Skin epidermis (tissue), 12 donors: Measurements from ENCODE around the gene TCAP.

Experiments
- H3K27ac ChIP-seq, 21 experiments: fragments of 200-600 bp; sonication (generic) in 11 of 21; one replicate each; pipeline ENCODE4 v1.5.0; 2020; ENCODE audit warnings: mild to moderate bottlenecking in 3 of 21, inconsistent platforms in 2 of 21, moderate library complexity in 2 of 21
- H3K4me3 ChIP-seq, 7 experiments: fragments of 200-600 bp; sonication (generic) in 2 of 7; one replicate each; pipeline ENCODE4 v1.5.0; 2020; ENCODE audit warnings: inconsistent platforms in 2 of 7, mild to moderate bottlenecking in 2 of 7, moderate library complexity in 1 of 7

The TCAP gene

DNA sequence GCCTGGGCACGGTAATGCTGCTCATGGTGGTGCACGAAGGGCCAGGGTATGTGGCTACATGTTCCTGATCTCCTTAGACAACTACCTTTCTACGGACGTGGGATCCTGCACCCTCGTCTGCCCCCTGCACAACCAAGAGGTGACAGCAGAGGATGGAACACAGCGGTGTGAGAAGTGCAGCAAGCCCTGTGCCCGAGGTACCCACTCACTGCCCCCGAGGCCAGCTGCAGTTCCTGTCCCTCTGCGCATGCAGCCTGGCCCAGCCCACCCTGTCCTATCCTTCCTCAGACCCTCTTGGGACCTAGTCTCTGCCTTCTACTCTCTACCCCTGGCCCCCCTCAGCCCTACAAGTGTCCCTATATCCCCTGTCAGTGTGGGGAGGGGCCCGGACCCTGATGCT, 46.7 kb downstream of the TCAP start:
- H3K4me3 ChIP-seq: no peak overlapping the region
- H3K27ac ChIP-seq: no peak overlapping the region

GRCh38 chr17:39714234-39714633, 49.1 kb downstream of the TCAP start:
- Histone ChIP-seq H3K4me3 (no peak overlapping the region), H3K27ac (no peak overlapping the region)

- H3K4me3 ChIP-seq: no peak overlapping the region
- peak overlapping the region in 11 of 21 experiments; percentile 15 to 86 (median 81) for H3K27ac ChIP-seq
Observed at GRCh38 chr17:39715375-39716072, 50.4 kb downstream of the TCAP start.
